Activated CD8-positive, alpha-beta memory T cell treated with anti-CD3 and anti-CD28 coated beads for 48 hours (primary cell): Measurements from ENCODE around the gene AACS.

Experiments
- DNase-seq, 3 experiments: peaks; one replicate each; pipeline ENCODE4 v3.0.0-alpha.2; 2020; ENCODE audit warnings: low read depth in 2 of 3, low spot score in 2 of 3

Gene AACS

GRCh38 chr12:125183187-125184067 lies 118.2 kb downstream of the AACS start:
- DNase-seq: peak; percentile 50 to 93 (median 90)

GRCh38 chr12:125184213-125184967 lies 119.2 kb downstream of the AACS start:
- no peak for DNase-seq

DNA sequence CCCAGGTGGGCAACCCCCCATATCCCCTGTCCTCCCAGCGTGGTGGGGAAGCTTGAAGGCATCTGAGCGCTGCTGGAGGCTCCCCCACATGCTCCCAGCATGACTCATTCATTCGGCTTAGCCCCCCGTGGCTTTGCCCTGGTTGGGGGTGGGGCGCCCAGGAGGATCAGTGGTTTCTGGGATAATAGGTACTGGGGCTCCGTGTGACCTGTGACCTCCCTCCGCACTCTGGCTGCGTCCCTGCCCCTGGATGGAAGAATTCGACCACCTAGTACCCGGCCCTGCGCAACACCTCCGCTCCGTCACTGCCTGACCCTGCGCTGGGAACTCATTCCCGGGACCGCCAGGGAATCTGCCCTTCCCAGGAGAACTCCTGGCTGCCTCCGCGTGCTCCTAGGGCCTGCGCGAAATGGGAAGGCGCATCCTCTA lies 120.1 kb downstream of the AACS start:
- no peak for DNase-seq

DNA sequence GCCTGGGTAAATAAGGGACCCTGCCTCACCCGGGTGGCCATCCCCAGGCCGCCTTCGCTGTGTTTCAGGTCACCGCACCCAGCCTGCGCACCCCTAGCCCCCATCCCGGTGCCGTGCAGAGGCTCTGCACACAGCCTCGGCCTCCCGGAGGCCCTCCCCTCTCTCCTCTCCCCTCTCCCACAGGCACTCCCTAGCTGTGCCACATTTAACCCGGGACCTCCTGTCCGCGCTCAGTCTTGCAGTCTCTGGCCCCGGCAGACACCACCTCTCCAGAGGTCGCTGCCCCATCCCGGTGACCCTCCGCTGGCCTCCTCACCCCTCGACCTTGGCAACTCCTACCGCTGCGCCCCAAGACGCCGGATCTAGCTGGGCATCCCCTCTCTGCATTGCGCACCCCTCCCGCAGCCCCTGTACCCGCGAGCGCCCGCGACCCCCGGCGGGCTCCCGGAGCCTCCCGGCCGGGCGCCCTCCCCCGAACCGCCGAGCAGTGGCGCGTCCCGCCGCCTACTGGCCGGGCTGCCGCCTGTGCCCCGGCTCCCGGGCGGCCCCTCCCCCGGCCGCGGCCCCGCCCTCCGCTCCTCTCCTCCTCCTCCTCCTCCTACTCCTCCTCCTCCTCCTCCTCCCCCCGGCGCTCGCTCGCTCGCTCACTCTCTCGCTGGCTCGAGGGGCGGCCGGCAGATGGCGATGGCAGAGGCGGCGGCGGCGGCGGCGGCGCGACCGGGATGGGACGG lies 120.7 kb downstream of the AACS start, which contains the start of gene TMEM132B:
TSS of gene TMEM132B (plus strand) at position 647 of the 731 bp plus-strand sequence.
- DNase-seq: peak in 1 of 3 experiments; percentile 17

GRCh38 chr12:125186471-125187147 lies 121.4 kb downstream of the AACS start:
- no peak for DNase-seq

DNA sequence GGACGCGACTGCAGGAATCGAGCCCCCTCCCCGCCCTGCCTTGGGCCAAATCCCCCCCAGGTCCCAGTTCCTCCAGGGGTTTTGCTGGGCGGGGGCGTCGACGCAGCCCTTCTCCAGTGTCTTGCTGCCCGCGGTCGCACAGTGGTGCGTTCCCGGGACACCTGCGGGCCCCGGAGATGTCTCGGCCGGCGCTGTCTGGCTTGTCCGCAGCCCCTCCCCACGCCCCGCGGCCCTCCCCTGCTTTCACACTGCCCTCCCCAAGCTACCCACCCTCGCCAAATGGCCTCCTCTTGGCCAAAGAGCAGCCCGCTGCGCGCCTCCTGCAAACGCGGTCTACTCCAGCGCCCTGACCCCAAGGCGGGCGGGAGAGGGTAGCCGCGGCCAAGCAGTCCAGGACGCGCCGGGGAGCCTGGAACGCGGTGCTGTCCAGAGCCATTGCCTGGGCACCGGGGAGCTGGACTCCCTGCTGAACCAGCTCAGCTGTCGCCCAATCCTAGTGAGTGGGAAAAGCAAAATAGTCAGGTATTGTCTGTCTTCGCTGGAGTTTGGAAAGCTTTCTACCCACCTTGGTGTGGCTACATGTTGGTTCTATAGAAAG lies 122.0 kb downstream of the AACS start:
- DNase-seq: no peak

DNA sequence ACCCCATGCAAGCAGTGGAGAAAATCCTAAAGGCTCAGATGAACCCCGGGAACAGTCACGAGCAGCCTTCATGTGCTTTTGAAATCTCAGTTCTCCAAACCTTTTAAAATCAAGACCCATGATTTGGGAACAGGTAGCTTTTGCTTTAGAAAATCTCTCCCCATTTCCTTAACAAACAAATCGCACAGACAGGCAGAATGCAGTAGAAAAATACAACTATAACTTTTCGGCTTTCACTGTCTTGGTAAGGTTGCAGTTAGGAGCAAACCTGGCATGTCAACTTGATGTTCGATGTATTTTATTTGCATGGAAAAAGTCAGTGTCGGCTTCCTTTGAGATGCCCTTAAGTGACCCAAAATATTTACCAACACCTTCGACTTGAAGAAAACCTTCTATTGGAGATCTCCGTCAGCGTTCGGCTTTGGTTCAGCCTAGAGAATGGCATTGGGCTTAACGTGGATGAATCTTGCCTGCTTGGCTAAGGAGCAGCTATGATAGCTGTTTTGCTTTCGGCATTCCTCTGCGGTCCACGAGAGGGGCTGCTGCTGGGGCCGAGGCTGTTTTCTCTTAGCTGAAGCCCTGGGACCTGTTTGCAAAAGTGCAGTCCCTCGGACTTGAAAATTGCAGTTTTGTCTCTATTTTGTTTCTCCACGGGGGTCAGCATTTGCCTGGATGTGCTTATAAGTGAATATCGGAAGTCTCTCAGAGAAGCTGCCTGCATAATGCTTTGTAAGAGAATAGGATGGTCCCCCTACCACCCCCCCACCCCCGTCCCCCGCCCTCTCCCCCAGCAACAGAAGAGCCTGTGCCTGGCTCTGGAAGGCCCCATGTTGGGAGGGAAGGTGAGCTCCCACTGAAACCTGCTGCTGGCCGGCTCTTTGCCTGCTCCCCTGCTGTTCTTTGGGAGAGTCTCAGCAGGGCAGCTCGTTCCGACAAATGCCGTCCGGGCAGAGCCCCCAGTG lies 122.8 kb downstream of the AACS start:
- no peak for DNase-seq

GRCh38 chr12:125189015-125189414 lies 123.8 kb downstream of the AACS start:
- DNase-seq: no peak

- no peak for DNase-seq
Measured at GRCh38 chr12:125189502-125189901, 124.3 kb downstream of the AACS start.

- no peak for DNase-seq
Measured at GRCh38 chr12:125191361-125192087, 126.3 kb downstream of the AACS start.

- no peak for DNase-seq
Measured at GRCh38 chr12:125192690-125193221, 127.5 kb downstream of the AACS start.
